ENCODE data around the gene CATSPERB.
A peak's percentile ranks its signal among the peaks of the same experiment; 100 is the strongest.

Gene CATSPERB, protein sequence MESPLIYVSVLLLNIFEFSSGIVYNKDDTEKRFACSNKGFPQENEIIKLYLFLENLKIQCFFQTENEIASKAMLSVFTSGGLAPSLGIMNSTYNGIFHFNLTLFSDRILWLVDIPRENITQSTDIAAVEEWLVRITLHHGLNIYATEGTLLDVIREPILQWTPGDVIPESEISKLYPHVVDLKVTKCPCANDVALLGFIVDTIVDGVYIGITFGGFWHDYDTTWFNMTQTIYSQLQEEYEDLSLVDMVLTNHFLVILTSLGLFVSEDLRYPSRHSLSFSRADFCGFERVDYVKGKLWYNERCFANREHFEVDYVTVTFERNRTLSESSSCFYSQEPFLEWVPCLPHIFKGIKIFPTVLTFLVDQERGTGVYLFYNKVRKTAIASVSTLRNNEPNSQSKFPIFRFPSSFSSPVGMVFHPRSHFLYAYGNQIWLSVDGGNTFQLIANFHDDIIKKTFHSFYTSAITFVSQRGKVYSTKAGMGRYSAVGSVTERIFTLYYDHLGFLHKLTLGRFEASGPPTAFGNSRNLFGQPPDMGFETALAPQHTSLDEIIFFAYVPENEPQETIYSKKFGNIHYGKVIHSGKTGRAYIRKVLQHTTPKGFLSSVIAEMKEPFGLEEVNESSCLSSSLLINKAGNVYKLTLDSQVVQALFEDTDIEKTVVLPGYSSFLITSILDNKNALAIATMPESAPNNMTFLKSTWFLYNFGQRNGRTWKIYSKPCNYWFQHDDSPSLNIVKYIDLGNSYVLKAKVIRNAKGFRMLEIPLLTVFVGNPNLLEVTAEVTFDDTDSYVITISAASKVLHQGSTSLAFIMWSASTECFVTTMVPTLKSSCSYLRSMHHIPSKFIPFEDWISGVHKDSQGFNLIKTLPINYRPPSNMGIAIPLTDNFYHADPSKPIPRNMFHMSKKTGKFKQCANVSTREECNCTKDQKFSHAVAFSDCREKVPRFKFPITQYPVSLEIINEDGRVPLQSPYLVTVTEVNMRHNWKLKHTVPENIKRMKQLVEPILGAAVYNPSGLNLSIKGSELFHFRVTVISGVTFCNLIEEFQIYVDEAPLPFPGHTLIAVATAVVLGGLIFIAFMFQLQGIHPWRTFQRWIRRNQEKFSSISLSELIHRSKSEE

DNA sequence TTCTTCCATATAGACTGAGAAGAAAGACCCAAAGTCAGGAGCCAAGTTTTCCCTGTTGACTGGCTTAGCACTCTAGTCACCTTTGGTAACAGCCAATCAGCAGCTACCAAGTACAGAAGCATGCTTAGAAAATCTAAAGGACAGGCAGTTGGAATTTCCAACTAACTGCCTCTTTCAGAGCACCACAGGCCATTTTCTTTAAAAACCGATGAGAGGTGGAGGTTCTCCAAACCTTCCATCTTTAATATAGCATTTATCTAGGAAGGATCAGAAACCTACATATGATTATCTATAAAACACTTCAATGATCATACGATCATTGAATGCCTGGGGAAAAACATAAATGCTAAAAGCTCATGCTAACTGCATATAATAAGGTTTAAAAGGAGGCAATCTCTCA is at the start of gene CATSPERB:
CATSPERB (minus strand) TSS at position 101 of the 400 bp plus-strand sequence. CDS start 2,607 bp downstream, outside the sequence.
- no peaks in the 10 kb centered on the region for H3K4me1 ChIP-seq

DNA sequence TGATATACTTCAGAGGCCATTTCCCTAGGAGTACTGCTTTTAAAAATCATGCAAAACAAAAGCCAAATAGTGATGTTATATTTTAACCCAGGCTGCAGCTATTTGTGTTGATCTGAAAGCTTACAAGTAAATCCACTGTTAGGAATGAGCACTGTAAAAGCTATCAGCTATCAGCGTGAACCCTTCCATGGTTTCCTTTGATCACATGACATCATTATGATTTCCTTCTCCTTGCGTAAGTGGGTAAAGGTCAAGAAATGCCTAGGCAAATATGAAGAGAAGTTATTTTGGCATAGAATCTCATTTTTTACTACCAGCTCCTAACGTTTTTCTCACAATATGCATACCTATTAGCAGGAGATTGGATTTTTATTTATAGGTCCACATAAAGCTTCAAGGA is 48.6 kb upstream of the CATSPERB start:
- no peak for TF ChIP-seq Cebpa-rat (IDR thresholded peaks at IDR 0.05)
- Histone ChIP-seq H4K20me1 (no peaks in the 10 kb centered on the region), H3K9me3 (no peaks in the 10 kb centered on the region), H3K4me1 (no peaks in the 10 kb centered on the region), H3K27me3 (no peaks in the 10 kb centered on the region), H3K4me3 (no peak overlapping the region), H3K4me2 (no peak overlapping the region), H3K27ac (no peak overlapping the region), H3K36me3 (no peaks in the 10 kb centered on the region), H3K9ac (no peak overlapping the region)

More for the DNA sequence above, at the start of gene CATSPERB:
- Histone ChIP-seq H3K9me3 (no peaks in the 10 kb centered on the region), H3K27ac (no peak within 1 kb of the TSS), H3K4me2 (no peak within 1 kb of the TSS), H4K20me1 (no peaks in the 10 kb centered on the region), H3K4me3 (no peak within 1 kb of the TSS), H3K9ac (no peak within 1 kb of the TSS), H3K27me3 (no peaks in the 10 kb centered on the region), H3K36me3 (no peaks in the 10 kb centered on the region)
- no peak for TF ChIP-seq Cebpa-rat (IDR thresholded peaks at IDR 0.05)

DNA sequence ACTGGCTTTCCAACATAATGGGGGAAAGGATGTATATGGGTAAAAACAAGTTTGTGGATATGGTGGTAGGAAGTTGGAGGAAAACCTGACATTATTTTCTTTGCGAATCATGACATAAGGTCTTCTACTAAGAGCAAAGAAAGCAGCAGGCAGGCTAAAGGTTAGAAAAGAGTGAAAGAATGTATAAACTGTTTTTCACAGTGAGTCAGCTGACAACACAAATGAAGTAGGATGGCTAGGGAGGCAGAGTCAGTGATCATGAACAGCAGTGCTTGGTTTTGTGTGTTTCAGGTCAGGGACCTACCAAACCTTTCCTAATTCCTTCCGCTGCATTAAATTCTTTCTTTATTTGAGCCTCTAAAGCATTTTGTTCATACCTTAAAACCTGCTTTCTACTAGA is 46.3 kb upstream of the CATSPERB start:
- Histone ChIP-seq H3K27ac (no peak overlapping the region), H4K20me1 (no peaks in the 10 kb centered on the region), H3K36me3 (no peaks in the 10 kb centered on the region), H3K4me1 (no peaks in the 10 kb centered on the region; the same call in 1 of the 2 replicates), H3K9ac (no peak overlapping the region), H3K9me3 (no peaks in the 10 kb centered on the region), H3K4me2 (no peak overlapping the region), H3K4me3 (no peak overlapping the region), H3K27me3 (no peaks in the 10 kb centered on the region)
- no peak for TF ChIP-seq Cebpa-rat (IDR thresholded peaks at IDR 0.05)

DNA sequence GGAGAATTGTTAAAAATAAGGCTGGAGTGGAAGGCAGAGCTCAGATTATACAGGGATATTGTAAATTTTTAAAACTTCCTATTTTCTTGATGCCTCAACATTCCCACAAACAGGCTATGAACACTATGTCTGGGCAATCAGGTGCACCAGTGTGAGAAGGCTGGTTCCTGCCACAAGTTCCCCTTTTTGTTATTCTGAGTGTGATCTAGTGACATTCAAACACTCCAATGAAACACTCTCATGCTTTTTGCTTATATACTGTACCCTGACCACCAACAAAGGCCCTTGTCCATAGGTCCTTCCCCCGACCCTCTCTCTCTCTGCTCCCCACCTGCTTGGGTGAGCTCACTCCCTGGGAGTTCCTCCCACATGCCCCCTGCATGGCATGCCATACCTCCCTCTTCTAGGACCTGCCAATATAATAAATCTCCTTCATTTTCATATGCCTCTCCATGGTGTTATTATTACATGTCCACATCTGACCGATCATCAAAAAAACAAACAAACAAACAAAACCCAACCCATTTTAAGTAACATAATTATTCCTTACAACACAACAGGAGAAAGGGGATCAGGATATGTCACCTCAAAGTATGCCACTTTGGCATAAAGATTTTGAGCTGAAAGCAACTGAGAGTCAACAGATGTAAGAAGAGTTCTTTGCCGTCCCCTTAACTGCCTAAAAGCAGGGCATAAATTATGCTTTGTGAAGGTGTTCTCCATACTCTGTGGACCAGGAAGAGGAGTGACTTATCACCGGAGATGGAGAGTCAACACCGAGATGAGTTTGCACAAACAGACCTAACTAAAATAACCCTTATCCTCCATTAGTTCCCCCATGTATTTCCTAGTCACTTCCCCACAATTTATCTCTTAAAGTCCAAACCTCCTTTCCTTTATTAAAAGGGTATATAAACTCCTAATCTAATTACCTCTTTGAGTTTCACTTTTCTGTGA is 42.5 kb upstream of the CATSPERB start:
- no peak overlapping the region for H3K4me3 ChIP-seq
- H4K20me1 ChIP-seq, result no peaks in the 10 kb centered on the region
- H3K9me3 ChIP-seq, result no peaks in the 10 kb centered on the region
- no peak overlapping the region for H3K27ac ChIP-seq
- no peak overlapping the region for H3K4me2 ChIP-seq
- no peaks in the 10 kb centered on the region; the same call in 1 of the 2 replicates for H3K4me1 ChIP-seq
- H3K36me3 ChIP-seq, result no peaks in the 10 kb centered on the region
- no peak for TF ChIP-seq Cebpa-rat (IDR thresholded peaks at IDR 0.05)
- no peaks in the 10 kb centered on the region for H3K27me3 ChIP-seq
- H3K9ac ChIP-seq, result no peak overlapping the region

DNA sequence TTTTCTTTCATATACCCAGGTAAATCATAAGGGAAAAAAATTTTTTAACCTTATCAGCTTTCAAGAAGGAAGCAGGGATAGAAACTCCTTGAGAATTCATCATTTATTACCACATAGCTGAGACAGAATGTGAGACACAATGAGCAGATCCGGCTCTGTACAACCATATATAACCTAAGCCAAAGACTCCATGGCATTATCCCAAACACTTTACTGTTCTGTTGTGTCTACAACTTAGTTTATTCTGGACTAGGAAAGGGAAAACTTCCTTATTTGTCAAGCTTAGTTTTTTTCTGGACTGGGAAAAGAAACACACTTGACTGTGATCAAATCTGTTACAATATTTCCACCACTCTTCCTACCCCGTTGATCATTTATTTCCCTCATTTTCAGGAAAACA is 38.3 kb upstream of the CATSPERB start:
- no peaks in the 10 kb centered on the region for H3K36me3 ChIP-seq
- H3K4me1 ChIP-seq, result no peaks in the 10 kb centered on the region; the same call in 1 of the 2 replicates
- H3K27ac ChIP-seq, result no peak overlapping the region
- no peak overlapping the region for H3K4me3 ChIP-seq
- H4K20me1 ChIP-seq, result no peaks in the 10 kb centered on the region
- no peaks in the 10 kb centered on the region for H3K9me3 ChIP-seq
- TF ChIP-seq Cebpa-rat (IDR thresholded peaks at IDR 0.05), result no peak
- H3K27me3 ChIP-seq, result no peaks in the 10 kb centered on the region
- no peak overlapping the region for H3K4me2 ChIP-seq
- H3K9ac ChIP-seq, result no peak overlapping the region

DNA sequence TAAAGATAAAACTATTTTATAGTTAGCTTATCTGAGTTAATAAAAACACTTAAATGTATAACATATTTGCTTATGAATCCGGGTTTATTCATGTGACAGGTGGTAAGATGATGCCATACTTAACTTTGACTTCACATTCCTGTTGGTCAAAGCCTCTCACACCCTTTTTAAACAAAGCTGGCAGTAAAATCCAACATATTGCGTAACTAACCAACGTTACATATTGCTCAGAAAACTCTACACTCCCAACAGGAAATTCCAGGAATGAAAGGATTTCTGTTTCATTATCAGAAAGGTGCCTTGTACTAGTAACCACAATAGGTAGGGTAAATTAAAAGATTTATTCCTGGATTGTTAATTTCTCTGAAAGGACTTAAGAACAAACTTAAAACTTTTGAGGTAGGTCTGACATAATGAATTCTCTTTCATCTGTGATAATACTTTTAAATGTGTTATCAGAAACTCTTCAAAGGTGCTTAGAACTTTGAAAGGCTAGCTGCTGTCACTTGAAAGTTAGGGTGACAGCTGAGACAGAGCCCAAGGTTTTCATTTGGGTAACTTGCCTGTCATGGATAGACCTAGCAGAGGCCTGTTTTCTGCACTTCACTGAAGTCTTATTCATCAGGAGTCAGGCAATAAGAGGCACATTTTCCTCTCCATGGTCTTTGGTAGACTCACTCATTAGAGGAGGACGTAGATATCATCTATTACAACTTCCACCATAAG is 23.8 kb upstream of the CATSPERB start:
- Histone ChIP-seq H3K36me3 (no peaks in the 10 kb centered on the region), H4K20me1 (no peaks in the 10 kb centered on the region), H3K9me3 (peaks cover 17% of the 10 kb centered on the region), H3K4me2 (no peak overlapping the region), H3K27ac (no peak overlapping the region), H3K4me1 (peaks cover 14% of the 10 kb centered on the region; the same call in 1 of the 2 replicates), H3K27me3 (no peaks in the 10 kb centered on the region), H3K9ac (no peak overlapping the region), H3K4me3 (no peak overlapping the region)
- peak; percentile 65; the same call in 1 of the 2 replicates for TF ChIP-seq Cebpa-rat (IDR thresholded peaks at IDR 0.05)

DNA sequence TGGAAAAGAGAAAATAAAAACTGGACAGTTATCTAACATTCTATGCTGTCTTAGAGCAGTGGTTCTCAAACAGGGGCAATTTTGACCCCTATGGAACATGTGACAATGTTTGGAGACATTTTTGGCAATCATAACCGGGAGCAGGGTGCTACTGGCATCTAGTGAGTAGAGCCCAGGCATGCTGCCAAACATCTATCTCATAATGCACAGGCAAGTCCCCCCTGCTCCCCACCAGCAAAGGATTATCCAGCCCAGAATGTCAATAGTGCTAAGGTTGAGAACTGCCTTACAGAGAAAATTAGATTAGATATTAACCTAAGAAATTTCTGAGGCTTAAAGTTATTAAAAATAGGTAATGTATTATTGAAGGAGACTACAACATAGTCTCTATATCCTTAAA is 22.9 kb upstream of the CATSPERB start:
- H3K4me2 ChIP-seq, result no peak overlapping the region

DNA sequence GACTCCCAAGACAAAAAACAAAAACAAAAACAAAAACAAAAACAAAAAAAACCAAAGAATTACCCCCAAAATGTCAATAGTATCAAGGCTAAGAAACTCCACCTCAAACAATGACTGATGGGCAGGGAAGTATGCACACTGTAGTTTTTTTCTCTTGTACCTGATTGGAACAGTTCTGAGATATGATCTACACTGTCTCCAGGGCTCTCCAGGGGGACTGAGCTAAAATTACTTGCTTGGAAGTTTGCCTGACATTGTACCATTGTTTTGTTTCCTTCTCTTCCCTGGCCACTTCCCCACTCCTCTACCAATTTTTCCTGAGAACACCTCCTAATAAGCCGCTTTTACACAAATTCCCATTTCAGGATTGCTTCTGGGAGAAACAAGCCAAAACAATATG is 22.3 kb upstream of the CATSPERB start:
- 0 out of 2 replicates have a peak, but pooled peaks cover 1% of the 10 kb centered on the region for H3K9me3 ChIP-seq
- H3K4me2 ChIP-seq, result peak overlapping the region; percentile 11; the same call in 1 of the 2 replicates
- no peaks in the 10 kb centered on the region for H4K20me1 ChIP-seq
- peaks cover 14% of the 10 kb centered on the region; the same call in 1 of the 2 replicates for H3K4me1 ChIP-seq
- no peak overlapping the region for H3K9ac ChIP-seq
- no peak for TF ChIP-seq Cebpa-rat (IDR thresholded peaks at IDR 0.05)
- H3K27ac ChIP-seq, result no peak overlapping the region
- no peaks in the 10 kb centered on the region for H3K27me3 ChIP-seq
- no peak overlapping the region for H3K4me3 ChIP-seq
- no peaks in the 10 kb centered on the region for H3K36me3 ChIP-seq

More for the DNA sequence above, 22.9 kb upstream of the CATSPERB start:
- Histone ChIP-seq H3K4me3 (no peak overlapping the region), H3K9ac (no peak overlapping the region), H3K27ac (no peak overlapping the region), H3K36me3 (no peaks in the 10 kb centered on the region), H3K4me1 (peaks cover 14% of the 10 kb centered on the region; the same call in 1 of the 2 replicates), H4K20me1 (no peaks in the 10 kb centered on the region), H3K9me3 (peaks cover 8% of the 10 kb centered on the region; the same call in 1 of the 2 replicates), H3K27me3 (no peaks in the 10 kb centered on the region)
- no peak for TF ChIP-seq Cebpa-rat (IDR thresholded peaks at IDR 0.05)

Measured in BLaER1 (cell line).